ENCODE data around the gene FMNL2. TPM values are rescaled to one million over a fixed set of nuclear protein-coding genes. Genes with fewer than 3 reads are reported as not detected.
A peak's percentile ranks its signal among the peaks of the same experiment; 100 is the strongest.

FMNL2 gene
- total and polyA plus RNA-seq, 8 donors: 7.8 to 100.0 (median 36.5) TPM

GRCh38 chr2:152380261-152381055, 45.5 kb downstream of the FMNL2 start:
- intact Hi-C loops (cut with DNase I; ENCODE audit: low total_unique reads): no loop called here
- no peak overlapping the region for H3K27ac ChIP-seq
- H3K4me3 ChIP-seq: no peak overlapping the region
- no peaks in the 10 kb centered on the region for H3K27me3 ChIP-seq
- TF ChIP-seq CTCF (IDR thresholded peaks at IDR 0.05): no peak
- TF ChIP-seq POLR2A (IDR thresholded peaks at IDR 0.05): no peak
- no peaks in the 10 kb centered on the region for H3K36me3 ChIP-seq
- no peaks in the 10 kb centered on the region for H3K9me3 ChIP-seq
- no peak for DNase-seq
- 66 to 79% (median 72%) methylated on average over 5 of the region's 5 CpGs for WGBS, 5 donors
- peaks cover 0 to 43% (median 30%) of the 10 kb centered on the region in 4 donors for H3K4me1 ChIP-seq

DNA sequence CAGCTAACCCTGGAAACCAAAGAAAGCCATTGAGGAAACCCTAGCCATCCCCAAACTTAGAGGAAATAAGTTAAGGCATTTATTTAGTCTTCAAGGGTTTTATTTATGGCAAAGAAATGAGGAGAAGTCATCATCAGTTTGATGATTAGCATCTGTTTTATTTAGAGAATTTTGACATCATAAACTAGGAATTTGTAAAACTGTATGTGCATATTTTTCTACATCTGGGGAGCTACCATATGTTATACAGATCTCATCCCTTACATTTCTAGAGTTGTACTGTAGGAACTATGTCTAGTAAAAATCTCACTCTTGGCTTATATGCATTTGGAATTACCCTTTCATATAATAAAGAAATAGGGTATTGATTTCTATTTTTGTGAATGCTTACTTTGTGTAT, 48.7 kb downstream of the FMNL2 start:
- DNase-seq: peak in 1 of 2 donors; percentile 34
- TF ChIP-seq CTCF (IDR thresholded peaks at IDR 0.05): no peak
- intact Hi-C loops (cut with DNase I; ENCODE audit: low total_unique reads): no loop called here
- H3K4me3 ChIP-seq: no peak overlapping the region
- H3K27me3 ChIP-seq: no peaks in the 10 kb centered on the region
- H3K9me3 ChIP-seq: no peaks in the 10 kb centered on the region
- peaks cover 0 to 28% (median 13%) of the 10 kb centered on the region in 4 donors for H3K4me1 ChIP-seq
- H3K27ac ChIP-seq: no peak overlapping the region
- H3K36me3 ChIP-seq: no peaks in the 10 kb centered on the region

DNA sequence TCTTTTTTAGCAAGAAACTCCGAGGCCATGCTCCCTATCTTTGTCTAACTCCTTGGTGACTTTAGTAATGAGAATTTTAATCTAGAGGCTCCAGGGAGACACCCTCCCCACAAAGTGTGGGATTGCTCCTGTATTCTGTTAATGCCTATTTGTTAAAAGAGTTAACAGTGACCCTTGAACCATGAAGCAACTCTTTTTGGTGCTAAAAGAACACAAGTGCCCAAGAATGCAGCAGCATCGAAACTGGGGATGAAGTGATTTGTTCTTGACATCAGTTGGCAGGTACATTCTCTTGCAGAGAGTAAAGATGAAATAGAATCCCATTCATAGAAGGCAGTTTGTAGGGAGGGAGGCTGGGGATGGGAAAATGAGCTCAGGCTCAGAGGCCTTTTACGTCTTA, 50.0 kb downstream of the FMNL2 start:
- Histone ChIP-seq H3K4me3 (no peak overlapping the region), H3K9me3 (no peaks in the 10 kb centered on the region), H3K36me3 (no peaks in the 10 kb centered on the region), H3K4me1 (peaks cover 0 to 28% (median 13%) of the 10 kb centered on the region in 4 donors), H3K27me3 (no peaks in the 10 kb centered on the region), H3K27ac (no peak overlapping the region)
- 82 to 91% (median 88%) methylated on average over 3 of the region's 3 CpGs for WGBS, 5 donors
- TF ChIP-seq POLR2AphosphoS5 (IDR thresholded peaks at IDR 0.05) (no peak), EP300 (IDR thresholded peaks at IDR 0.05) (no peak), CTCF (IDR thresholded peaks at IDR 0.05) (no peak), POLR2A (IDR thresholded peaks at IDR 0.05) (no peak)
- no peak for DNase-seq
- intact Hi-C loops (cut with DNase I; ENCODE audit: low total_unique reads): no loop called here

- peaks cover 0 to 26% (median 11%) of the 10 kb centered on the region in 4 donors for H3K4me1 ChIP-seq
- intact Hi-C loops (cut with DNase I; ENCODE audit: low total_unique reads): no loop called here
- no peaks in the 10 kb centered on the region for H3K27me3 ChIP-seq
- H3K36me3 ChIP-seq: no peaks in the 10 kb centered on the region
- H3K27ac ChIP-seq: no peak overlapping the region
- TF ChIP-seq EP300 (IDR thresholded peaks at IDR 0.05) (no peak), CTCF (IDR thresholded peaks at IDR 0.05) (no peak), POLR2AphosphoS5 (IDR thresholded peaks at IDR 0.05) (no peak), POLR2A (IDR thresholded peaks at IDR 0.05) (no peak)
- H3K9me3 ChIP-seq: no peaks in the 10 kb centered on the region
- no peak for DNase-seq
- H3K4me3 ChIP-seq: no peak overlapping the region
Measured at GRCh38 chr2:152385650-152386049, 50.7 kb downstream of the FMNL2 start.

Data from stomach (tissue), 9 donors.